ENCODE results near the gene EXOSC7.

EXOSC7 gene

DNA sequence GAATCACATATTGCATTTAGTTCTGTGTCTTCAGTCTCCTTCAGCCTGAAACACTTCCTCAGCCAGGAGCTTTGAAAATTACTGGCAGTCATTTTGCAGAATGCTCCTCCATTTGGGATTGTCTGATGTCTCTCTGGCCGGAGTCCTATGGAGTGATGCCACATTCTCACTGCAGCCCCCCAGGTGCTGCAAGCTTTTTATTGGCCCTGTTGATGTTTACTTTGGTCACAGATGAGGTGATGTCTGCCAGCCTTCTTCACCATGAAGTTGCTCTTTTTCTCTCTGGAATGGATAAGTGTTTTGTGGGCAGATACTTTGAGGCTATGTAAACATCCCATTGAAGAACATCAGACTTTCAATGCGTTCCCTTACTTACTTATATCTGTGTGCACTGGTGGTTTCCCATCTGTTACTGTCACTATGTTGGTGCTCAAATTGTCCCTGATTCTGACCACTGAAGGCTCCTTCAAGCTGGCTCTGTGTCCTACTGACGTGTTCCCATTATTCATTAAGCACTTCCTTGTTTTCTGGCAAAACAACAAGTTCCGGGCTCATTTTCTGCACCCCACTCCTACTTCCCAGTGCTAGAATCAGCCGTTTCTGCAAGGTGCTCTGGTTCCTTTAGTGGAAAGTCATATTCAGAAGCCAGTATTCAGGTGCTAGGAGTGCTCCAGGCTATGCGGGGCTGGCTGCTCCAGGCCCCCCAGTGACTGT is 48.7 kb downstream of the EXOSC7 start:
- Histone ChIP-seq H3K27me3 (ENCODE audit: control insufficient read depth, insufficient read depth, low read length) (no peaks in the 10 kb centered on the region), H3K36me3 (ENCODE audit: control insufficient read depth, insufficient read depth, low read length) (no peaks in the 10 kb centered on the region), H3K9ac (ENCODE audit: low read depth, low read length) (no peak overlapping the region), H3K4me3 (ENCODE audit: low read depth, low read length) (no peak overlapping the region), H3K27ac (ENCODE audit: low read depth, low read length) (no peak overlapping the region), H3K4me1 (ENCODE audit: control insufficient read depth, insufficient read depth, low read length) (no peaks in the 10 kb centered on the region), H3K9me3 (ENCODE audit: control insufficient read depth, insufficient read depth, low read length) (no peaks in the 10 kb centered on the region)

DNA sequence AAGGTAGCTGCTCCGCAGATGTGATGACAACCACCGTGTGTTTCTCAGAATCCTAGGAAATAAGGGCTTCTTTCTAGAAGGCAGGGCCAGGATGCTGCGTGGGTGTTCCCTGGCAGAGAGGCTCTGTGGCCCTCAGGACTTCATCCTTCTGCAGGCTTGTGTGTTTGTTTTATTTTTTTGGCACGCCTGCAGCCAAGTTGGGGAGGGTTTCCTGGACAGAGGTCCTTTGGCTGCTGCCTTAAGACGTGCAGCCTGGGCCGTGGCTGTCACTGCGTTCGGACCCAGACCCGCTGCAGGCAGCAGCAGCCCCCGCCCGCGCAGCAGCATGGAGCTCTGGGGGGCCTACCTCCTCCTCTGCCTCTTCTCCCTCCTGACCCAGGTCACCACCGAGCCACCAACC is 50.0 kb downstream of the EXOSC7 start, which contains the start of gene CLEC3B:
CLEC3B (plus strand) TSS at position 266 of the 400 bp plus-strand sequence; CDS start at position 326, 60 bp downstream.
- Histone ChIP-seq H3K4me3 (ENCODE audit: low read depth, low read length) (no peak within 1 kb of the TSS), H3K9me3 (ENCODE audit: control insufficient read depth, insufficient read depth, low read length) (no peaks in the 10 kb centered on the region), H3K36me3 (ENCODE audit: control insufficient read depth, insufficient read depth, low read length) (no peaks in the 10 kb centered on the region), H3K27me3 (ENCODE audit: control insufficient read depth, insufficient read depth, low read length) (no peaks in the 10 kb centered on the region), H3K9ac (ENCODE audit: low read depth, low read length) (no peak within 1 kb of the TSS), H3K27ac (ENCODE audit: low read depth, low read length) (no peak within 1 kb of the TSS), H3K4me1 (ENCODE audit: control insufficient read depth, insufficient read depth, low read length) (no peaks in the 10 kb centered on the region)

DNA sequence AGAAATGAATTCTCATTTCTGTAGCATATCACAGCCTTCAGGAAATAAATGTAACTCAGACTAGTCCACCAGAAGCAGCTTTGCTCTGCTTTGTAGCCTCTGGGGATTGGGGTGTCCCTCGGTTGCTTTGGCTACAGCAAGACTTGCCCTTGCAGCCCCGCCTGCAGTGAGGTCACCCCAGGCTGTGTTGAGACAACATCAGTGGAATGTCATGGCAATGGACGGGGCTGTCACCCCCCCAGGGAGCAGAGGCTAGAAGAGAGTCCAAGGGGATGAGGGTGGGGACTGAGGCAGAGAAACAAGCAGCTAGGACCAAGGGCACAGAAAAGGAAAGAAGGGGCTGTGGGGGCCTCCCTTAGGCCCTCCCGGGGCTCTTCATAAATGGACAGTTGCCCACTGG is 50.9 kb downstream of the EXOSC7 start:
- no peak overlapping the region for H3K27ac ChIP-seq (ENCODE audit: low read depth, low read length)
- no peaks in the 10 kb centered on the region for H3K9me3 ChIP-seq (ENCODE audit: control insufficient read depth, insufficient read depth, low read length)
- no peak overlapping the region for H3K4me3 ChIP-seq (ENCODE audit: low read depth, low read length)
- H3K27me3 ChIP-seq (ENCODE audit: control insufficient read depth, insufficient read depth, low read length), result no peaks in the 10 kb centered on the region
- H3K9ac ChIP-seq (ENCODE audit: low read depth, low read length), result no peak overlapping the region
- H3K36me3 ChIP-seq (ENCODE audit: control insufficient read depth, insufficient read depth, low read length), result no peaks in the 10 kb centered on the region
- H3K4me1 ChIP-seq (ENCODE audit: control insufficient read depth, insufficient read depth, low read length), result no peaks in the 10 kb centered on the region

DNA sequence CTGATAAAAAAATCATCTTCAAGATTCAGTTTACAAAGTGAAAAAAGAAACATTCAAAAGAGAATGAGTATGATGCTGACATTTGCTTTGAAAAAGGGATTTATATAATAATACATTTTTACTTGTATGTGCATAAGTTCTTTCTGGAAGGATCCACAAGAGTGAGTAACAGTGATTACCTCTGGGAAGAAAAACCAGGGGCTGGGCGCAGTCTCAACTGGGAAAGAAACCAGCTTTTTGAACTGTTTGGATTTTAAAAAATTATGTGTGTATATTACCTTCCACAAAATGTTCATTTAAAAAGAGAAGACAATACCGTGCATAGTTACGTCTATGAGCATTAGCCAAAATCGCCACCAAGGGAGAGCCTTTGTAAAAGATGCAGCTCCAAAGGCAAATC is 51.4 kb downstream of the EXOSC7 start:
- Histone ChIP-seq H3K27ac (ENCODE audit: low read depth, low read length) (no peak overlapping the region), H3K36me3 (ENCODE audit: control insufficient read depth, insufficient read depth, low read length) (no peaks in the 10 kb centered on the region), H3K9ac (ENCODE audit: low read depth, low read length) (no peak overlapping the region), H3K4me1 (ENCODE audit: control insufficient read depth, insufficient read depth, low read length) (no peaks in the 10 kb centered on the region), H3K4me3 (ENCODE audit: low read depth, low read length) (no peak overlapping the region), H3K9me3 (ENCODE audit: control insufficient read depth, insufficient read depth, low read length) (no peaks in the 10 kb centered on the region), H3K27me3 (ENCODE audit: control insufficient read depth, insufficient read depth, low read length) (no peaks in the 10 kb centered on the region)

DNA sequence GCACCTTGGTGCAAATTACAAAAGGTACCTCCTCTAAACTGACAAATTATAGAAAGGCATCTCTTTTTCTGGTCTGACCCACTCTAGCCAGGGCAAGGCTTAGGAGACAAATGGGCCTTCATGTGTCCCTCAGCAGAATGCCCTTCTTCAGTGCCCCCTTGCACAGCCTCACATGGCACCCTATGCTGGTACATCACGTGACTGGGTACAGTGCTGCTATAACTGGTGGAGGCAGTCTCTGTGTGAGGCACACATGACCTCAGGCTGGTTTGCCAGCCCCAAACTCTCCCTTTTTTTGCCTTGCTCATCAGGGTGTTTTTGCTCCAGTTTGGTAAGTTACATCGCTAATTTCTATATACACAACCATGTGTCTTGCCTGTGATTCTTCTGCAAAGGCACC is 53.2 kb downstream of the EXOSC7 start:
- Histone ChIP-seq H3K27ac (ENCODE audit: low read depth, low read length) (no peak overlapping the region), H3K27me3 (ENCODE audit: control insufficient read depth, insufficient read depth, low read length) (peaks cover 15% of the 10 kb centered on the region), H3K9me3 (ENCODE audit: control insufficient read depth, insufficient read depth, low read length) (no peaks in the 10 kb centered on the region), H3K9ac (ENCODE audit: low read depth, low read length) (no peak overlapping the region), H3K4me1 (ENCODE audit: control insufficient read depth, insufficient read depth, low read length) (no peaks in the 10 kb centered on the region), H3K36me3 (ENCODE audit: control insufficient read depth, insufficient read depth, low read length) (no peaks in the 10 kb centered on the region), H3K4me3 (ENCODE audit: low read depth, low read length) (no peak overlapping the region)

DNA sequence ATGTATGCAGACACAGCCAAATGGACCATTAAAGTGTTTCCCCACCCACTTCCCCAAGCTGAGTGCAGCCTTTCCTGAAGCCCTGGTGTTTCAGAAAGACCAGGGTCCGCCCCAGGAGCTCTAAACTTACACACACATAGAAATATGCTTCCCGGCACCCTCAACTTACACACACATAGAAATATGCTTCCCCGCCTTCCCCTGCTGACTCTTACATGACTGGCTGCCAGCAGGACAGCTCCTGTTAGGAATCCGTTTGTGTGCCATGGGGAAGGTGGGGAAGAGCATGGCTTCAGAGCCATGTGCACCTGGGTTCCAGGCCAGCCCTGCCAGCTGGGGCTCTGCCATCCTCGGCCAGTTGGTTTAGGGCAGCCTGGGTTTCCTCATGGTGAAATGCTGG is 53.6 kb downstream of the EXOSC7 start:
- Histone ChIP-seq H3K9ac (ENCODE audit: low read depth, low read length) (no peak overlapping the region), H3K4me1 (ENCODE audit: control insufficient read depth, insufficient read depth, low read length) (no peaks in the 10 kb centered on the region), H3K9me3 (ENCODE audit: control insufficient read depth, insufficient read depth, low read length) (no peaks in the 10 kb centered on the region), H3K27ac (ENCODE audit: low read depth, low read length) (no peak overlapping the region), H3K4me3 (ENCODE audit: low read depth, low read length) (no peak overlapping the region), H3K36me3 (ENCODE audit: control insufficient read depth, insufficient read depth, low read length) (no peaks in the 10 kb centered on the region), H3K27me3 (ENCODE audit: control insufficient read depth, insufficient read depth, low read length) (peaks cover 19% of the 10 kb centered on the region)

DNA sequence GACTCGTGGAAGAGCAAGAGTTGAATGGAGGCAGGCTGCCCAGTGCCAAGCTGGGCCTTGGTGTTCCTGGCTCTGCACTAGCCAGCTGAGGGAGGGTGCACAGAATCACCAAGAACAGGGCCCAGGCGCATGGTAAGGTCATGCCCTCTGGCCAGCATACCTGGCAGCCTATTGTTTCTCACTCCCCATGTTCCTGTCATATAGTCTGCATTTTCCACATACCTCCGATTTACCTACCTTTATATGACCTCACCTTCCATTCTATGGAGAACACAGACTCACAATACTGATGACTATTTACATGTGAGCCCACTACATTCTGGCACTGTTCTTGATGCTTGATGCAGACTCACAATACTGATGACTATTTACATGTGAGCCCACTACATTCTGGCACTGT is 55.5 kb downstream of the EXOSC7 start:
- peaks cover 38% of the 10 kb centered on the region for H3K27me3 ChIP-seq (ENCODE audit: control insufficient read depth, insufficient read depth, low read length)
- no peak overlapping the region for H3K4me3 ChIP-seq (ENCODE audit: low read depth, low read length)
- H3K9ac ChIP-seq (ENCODE audit: low read depth, low read length), result no peak overlapping the region
- H3K9me3 ChIP-seq (ENCODE audit: control insufficient read depth, insufficient read depth, low read length), result no peaks in the 10 kb centered on the region
- no peaks in the 10 kb centered on the region for H3K36me3 ChIP-seq (ENCODE audit: control insufficient read depth, insufficient read depth, low read length)
- H3K4me1 ChIP-seq (ENCODE audit: control insufficient read depth, insufficient read depth, low read length), result no peaks in the 10 kb centered on the region
- H3K27ac ChIP-seq (ENCODE audit: low read depth, low read length), result no peak overlapping the region

DNA sequence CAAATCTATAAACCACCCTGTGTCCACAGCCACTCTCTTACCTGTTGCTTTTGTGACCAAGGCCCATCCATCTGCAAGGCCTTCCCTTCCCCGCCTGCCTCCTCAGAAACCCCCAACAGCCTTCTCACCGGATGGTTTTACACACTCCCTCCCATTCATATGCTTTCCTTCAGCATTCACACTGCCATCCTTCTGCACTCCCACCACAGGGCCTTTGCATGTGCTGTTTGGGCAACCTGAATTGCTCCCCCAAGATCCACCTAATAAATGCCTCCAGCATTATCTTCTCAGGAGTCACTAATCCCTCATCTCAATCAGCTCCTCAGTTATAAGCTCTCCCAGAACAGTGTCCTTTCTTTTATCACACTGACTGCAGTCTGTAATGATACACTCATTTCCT is 56.1 kb downstream of the EXOSC7 start:
- Histone ChIP-seq H3K4me1 (ENCODE audit: control insufficient read depth, insufficient read depth, low read length) (no peaks in the 10 kb centered on the region), H3K27ac (ENCODE audit: low read depth, low read length) (no peak overlapping the region), H3K9ac (ENCODE audit: low read depth, low read length) (no peak overlapping the region), H3K9me3 (ENCODE audit: control insufficient read depth, insufficient read depth, low read length) (no peaks in the 10 kb centered on the region), H3K27me3 (ENCODE audit: control insufficient read depth, insufficient read depth, low read length) (peaks cover 44% of the 10 kb centered on the region), H3K36me3 (ENCODE audit: control insufficient read depth, insufficient read depth, low read length) (no peaks in the 10 kb centered on the region), H3K4me3 (ENCODE audit: low read depth, low read length) (no peak overlapping the region)

DNA sequence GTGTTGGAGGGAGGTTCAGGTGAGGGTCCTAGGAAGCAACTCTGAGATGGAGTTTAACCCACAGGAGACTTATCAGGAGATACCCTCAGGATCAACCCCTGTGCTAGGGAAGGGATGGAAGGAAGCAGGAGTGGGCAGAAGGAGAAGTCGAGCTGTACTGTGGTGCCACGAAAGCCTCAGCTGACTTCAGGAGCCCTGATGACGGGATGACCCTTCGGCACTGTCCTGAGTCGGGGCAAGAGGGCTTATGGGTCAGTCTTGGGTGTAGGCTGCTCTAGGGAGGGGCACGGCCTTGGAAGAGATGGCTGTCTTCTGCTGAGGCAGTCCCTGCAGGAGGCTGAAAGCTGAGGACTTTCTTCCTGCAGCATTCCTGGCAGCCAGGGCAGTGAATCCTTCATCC is 57.7 kb downstream of the EXOSC7 start:
- peaks cover 6% of the 10 kb centered on the region for H3K4me1 ChIP-seq (ENCODE audit: control insufficient read depth, insufficient read depth, low read length)
- no peak overlapping the region for H3K4me3 ChIP-seq (ENCODE audit: low read depth, low read length)
- no peak overlapping the region for H3K27ac ChIP-seq (ENCODE audit: low read depth, low read length)
- H3K9ac ChIP-seq (ENCODE audit: low read depth, low read length), result no peak overlapping the region
- H3K27me3 ChIP-seq (ENCODE audit: control insufficient read depth, insufficient read depth, low read length), result peaks cover 46% of the 10 kb centered on the region
- H3K9me3 ChIP-seq (ENCODE audit: control insufficient read depth, insufficient read depth, low read length), result no peaks in the 10 kb centered on the region
- no peaks in the 10 kb centered on the region for H3K36me3 ChIP-seq (ENCODE audit: control insufficient read depth, insufficient read depth, low read length)

DNA sequence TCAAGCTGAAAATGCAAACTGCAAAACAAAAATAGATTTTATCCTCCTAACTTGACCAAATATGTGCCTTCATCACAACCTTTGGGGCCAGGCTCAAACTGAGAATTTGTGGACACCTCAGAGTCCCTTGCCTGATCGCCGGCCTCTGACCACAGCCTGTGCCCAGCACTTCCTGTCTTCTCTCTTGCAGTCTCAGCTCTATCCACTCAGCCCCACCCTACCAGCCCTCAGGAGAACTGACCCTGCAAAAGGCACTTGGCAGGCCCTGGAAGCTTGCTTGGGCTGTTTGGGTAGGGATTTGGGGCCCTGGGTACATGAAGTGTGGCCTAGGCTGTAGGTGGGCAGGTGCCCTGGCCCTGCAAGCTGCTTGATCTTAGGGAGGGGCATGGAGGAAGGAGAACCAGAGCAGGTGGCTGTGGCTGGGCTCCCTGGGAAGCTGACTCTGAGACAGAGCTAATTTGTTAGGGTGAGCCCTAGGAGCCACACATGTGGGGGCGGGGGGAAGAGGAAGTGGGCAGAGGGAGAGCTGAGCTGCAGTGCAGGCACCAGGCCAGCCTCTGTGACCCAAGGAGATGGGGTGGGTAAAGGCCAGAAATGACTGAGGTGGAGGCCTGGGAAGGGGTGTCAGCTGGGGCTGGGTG is 58.7 kb downstream of the EXOSC7 start:
- Histone ChIP-seq H3K36me3 (ENCODE audit: control insufficient read depth, insufficient read depth, low read length) (no peaks in the 10 kb centered on the region), H3K4me3 (ENCODE audit: low read depth, low read length) (no peak overlapping the region), H3K9ac (ENCODE audit: low read depth, low read length) (no peak overlapping the region), H3K9me3 (ENCODE audit: control insufficient read depth, insufficient read depth, low read length) (no peaks in the 10 kb centered on the region), H3K4me1 (ENCODE audit: control insufficient read depth, insufficient read depth, low read length) (peaks cover 6% of the 10 kb centered on the region), H3K27ac (ENCODE audit: low read depth, low read length) (no peak overlapping the region), H3K27me3 (ENCODE audit: control insufficient read depth, insufficient read depth, low read length) (peaks cover 46% of the 10 kb centered on the region)

DNA sequence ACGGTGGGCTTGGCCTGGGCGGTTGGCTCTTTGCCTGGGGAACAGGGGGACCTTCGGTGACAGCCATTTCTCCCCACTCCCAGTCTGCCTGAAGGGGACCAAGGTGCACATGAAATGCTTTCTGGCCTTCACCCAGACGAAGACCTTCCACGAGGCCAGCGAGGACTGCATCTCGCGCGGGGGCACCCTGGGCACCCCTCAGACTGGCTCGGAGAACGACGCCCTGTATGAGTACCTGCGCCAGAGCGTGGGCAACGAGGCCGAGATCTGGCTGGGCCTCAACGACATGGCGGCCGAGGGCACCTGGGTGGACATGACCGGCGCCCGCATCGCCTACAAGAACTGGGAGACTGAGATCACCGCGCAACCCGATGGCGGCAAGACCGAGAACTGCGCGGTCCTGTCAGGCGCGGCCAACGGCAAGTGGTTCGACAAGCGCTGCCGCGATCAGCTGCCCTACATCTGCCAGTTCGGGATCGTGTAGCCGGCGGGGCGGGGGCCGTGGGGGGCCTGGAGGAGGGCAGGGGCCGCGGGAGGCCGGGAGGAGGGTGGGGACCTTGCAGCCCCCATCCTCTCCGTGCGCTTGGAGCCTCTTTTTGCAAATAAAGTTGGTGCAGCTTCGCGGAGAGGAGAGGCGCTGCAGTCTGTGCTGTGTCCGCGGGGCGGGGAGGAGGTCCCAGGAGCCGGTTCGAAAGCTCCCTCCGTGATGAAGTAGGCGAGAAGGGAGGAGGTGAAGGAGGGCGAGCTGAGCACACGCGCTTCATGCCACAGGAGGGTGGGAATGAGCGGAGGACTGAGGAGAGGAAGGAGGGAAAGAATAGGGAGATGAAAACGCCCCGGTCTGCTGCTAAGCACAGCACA is 59.6 kb downstream of the EXOSC7 start:
- Histone ChIP-seq H3K36me3 (ENCODE audit: control insufficient read depth, insufficient read depth, low read length) (no peaks in the 10 kb centered on the region), H3K9me3 (ENCODE audit: control insufficient read depth, insufficient read depth, low read length) (no peaks in the 10 kb centered on the region), H3K4me1 (ENCODE audit: control insufficient read depth, insufficient read depth, low read length) (peaks cover 6% of the 10 kb centered on the region), H3K4me3 (ENCODE audit: low read depth, low read length) (peak overlapping the region; percentile 34), H3K27ac (ENCODE audit: low read depth, low read length) (no peak overlapping the region), H3K27me3 (ENCODE audit: control insufficient read depth, insufficient read depth, low read length) (peaks cover 46% of the 10 kb centered on the region), H3K9ac (ENCODE audit: low read depth, low read length) (no peak overlapping the region)
